ENCODE data around the gene FTO.

FTO gene

DNA sequence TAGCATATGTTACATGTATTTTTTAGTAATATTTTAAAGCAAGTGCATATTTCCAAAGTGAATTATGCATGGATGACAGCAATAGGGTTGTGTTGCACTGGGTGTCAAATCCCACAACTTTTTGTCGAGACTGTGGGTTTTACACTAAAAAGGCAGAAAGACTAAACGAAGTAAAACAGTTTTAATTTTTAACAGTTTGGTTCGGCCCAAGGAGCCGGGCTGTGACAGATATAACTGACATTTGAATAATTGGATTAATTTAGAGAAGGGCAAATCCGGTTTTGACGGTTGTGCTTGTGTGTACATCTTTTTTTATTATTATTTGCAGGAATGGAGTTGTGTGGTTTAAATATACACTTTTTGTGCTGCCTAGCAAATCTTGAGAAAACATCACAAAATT lies 263.6 kb downstream of the FTO start:
- no peak for DNase-seq (ENCODE audit: low read depth)

DNA sequence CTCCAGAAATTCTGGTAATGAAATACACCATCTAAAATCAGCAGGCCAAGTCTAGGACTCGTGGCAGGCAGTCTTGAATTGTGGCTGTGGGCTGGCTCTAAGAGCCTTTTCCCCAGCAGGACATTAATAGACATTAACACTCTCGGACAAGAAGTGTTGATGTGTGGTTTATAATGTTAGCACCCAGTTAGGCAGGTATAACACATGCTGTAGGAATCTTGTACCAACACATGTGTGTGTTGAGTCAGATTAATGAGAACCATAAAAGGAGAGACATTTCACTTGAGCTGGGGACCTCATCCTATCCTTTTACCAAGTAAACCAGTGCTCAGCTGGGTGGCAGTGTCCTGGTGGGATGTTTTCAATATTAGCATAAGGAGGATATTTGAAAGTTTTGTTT lies 264.5 kb downstream of the FTO start:
- no peak for DNase-seq (ENCODE audit: low read depth)

GRCh38 chr16:53968896-53969295 lies 264.9 kb downstream of the FTO start:
- DNase-seq (ENCODE audit: low read depth): no peak

- DNase-seq (ENCODE audit: low read depth): no peak
These were observed 267.7 kb downstream of the FTO start for GRCh38 chr16:53971616-53972015.

DNA sequence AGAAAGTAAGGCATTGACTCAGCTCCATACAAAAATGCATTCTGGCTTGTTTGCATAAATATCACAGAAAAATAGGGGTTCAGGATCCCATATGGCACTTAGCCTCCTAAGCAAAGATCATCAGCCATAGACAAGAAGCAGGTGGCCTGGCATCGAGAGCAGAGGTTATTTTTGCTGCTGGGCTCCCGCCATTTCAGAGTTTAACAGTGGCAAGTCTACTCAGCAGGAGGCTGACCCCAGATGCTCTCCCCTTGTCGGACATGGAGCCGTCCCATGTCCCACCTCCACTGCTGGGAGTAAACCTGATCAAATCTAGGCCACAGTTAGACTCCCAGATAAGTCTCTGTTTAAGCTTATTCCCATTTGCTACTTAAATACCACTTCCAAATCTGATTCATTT lies 269.1 kb downstream of the FTO start:
- DNase-seq (ENCODE audit: low read depth): no peak

DNA sequence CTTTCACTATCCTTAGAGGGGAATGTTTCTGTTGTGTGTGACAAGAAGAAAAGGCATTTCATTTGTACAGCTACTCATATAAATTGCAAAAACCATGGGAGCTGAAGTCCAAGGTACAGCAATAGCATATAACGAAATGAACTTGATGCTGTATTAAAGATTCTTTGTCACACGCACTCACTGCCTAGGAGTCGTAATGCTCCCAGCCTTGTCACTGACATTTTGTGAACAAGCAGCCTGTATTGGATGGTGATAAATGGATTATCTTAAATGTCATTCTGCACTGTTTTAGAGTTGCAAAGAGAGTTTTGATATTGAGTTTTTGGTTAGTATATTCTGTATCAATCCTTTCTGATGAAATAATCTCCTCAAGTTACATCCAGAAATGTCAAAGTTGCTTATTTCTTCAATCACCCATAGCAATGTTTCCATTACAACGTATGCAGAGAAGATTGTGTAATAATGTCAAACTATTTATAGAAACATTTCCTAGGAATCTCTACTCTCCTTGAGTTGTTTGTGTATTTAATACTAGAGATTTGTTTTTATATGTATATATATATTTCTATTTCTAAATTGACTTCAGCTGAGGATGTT lies 270.6 kb downstream of the FTO start:
- DNase-seq (ENCODE audit: low read depth): no peak

GRCh38 chr16:53980675-53981074 lies 276.7 kb downstream of the FTO start:
- no peak for DNase-seq (ENCODE audit: low read depth)

GRCh38 chr16:53982631-53983042 lies 278.7 kb downstream of the FTO start:
- DNase-seq (ENCODE audit: low read depth): no peak

- no peak for DNase-seq (ENCODE audit: low read depth)
These were observed 281.0 kb downstream of the FTO start for GRCh38 chr16:53984936-53985335.

DNA sequence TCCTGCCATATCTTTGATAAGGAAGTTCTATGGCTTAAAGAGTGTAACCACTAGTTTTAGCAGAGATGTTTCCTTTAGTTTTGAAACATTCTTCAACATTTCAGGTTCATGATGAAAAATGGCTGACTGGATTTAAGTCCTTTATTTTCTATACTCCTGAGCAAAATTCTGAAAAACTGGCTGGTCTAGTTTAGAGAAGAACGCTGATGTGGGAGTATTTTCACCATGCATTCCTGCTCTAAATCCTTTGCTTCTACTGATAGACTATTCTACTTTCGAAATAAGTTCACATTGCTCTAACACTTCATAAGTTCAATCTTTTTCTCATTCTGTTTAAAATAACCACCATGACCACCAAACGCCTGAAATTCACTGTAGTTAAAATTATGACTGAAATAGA lies 281.9 kb downstream of the FTO start:
- DNase-seq (ENCODE audit: low read depth): no peak

- no peak for DNase-seq (ENCODE audit: low read depth)
These were observed 282.8 kb downstream of the FTO start for GRCh38 chr16:53986793-53987192.

DNA sequence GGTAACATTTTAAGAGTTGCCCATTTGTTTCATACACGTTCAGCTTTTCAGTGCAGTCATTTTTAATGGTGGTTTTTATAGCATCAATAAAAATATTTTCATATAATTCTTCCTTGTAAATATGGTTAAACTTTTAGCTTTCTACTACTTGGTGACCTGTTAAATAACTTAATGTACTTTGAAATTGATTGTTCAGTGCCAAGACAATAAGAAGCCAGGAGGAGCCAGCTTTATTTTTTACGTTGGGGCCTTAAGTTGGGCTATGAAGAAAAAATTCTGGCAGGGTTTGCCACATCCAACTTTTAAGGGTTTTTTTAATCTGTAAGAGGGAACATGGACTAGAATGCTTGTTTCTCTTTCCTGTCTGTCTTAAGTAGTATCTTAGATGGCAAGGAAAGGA lies 284.2 kb downstream of the FTO start:
- DNase-seq (ENCODE audit: low read depth): no peak

- DNase-seq (ENCODE audit: low read depth): no peak
These were observed 285.6 kb downstream of the FTO start for GRCh38 chr16:53989597-53989996.

DNA sequence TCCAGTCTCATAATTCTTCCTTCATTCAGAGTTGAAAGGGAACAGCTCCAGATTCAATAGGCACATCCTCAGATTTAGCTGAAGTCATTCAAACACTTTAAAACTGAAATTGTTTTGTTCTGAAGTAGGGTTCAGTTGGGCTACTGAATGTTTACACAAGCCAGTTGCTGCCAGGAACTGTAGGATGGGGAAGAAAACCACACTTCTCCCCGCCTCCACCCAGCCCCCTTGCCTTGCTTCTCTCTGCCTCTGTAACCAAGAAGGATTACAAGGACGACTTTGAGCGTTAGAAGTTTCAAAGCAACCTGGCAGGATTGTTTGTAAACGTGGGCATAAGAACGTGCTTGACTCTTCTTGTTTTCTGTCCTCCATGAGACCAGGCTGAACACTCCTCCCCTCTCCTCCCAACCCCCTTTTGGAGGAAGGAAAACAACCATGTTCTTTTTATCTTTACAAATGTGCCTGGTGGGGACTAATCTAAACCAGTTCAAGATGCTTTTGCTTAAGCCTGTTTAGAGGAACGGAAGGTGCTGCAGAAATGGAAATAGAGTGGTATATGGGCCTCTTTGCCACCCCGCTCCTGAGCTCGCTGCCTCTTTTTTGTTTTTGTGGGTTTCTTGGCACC lies 287.9 kb downstream of the FTO start:
- DNase-seq (ENCODE audit: low read depth): no peak

DNA sequence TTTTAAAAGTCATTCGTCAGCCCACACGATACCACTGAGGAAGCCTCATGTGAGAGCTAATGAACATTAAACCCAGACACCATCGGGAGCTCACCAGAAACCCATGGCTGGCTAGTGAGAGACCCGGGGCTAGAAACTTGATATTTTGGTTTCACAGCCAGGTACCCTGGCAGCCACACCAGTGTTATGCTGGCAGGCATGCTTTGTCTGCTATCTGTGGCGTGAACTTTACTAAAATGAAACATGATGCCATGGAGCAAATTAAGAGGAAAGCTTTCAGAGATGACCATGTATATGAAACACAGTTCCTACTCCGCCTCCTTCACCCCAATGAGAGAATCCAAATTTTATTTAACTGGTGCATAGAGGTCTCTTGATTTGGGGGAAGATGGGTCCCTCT lies 291.4 kb downstream of the FTO start:
- DNase-seq (ENCODE audit: low read depth): no peak

DNA sequence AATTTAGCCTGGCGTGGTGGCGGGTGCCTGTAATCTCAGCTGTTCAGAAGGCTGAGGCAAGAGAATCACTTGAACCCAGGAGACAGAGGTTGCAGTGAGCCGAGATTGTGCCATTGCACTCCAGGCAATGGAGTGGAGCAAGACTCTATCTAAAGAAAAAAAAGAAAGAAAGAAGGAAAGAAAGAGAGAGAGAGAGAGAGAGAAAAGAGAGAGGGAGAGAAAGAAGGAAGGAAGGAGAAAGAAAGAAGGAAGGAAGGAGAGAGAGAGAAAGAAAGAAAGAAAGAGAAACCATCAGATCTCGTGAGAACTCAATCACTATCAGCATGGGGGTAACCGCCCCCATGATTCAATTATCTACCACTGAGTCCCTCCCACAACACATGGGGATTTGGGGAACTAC lies 293.0 kb downstream of the FTO start:
- DNase-seq (ENCODE audit: low read depth): no peak

DNA sequence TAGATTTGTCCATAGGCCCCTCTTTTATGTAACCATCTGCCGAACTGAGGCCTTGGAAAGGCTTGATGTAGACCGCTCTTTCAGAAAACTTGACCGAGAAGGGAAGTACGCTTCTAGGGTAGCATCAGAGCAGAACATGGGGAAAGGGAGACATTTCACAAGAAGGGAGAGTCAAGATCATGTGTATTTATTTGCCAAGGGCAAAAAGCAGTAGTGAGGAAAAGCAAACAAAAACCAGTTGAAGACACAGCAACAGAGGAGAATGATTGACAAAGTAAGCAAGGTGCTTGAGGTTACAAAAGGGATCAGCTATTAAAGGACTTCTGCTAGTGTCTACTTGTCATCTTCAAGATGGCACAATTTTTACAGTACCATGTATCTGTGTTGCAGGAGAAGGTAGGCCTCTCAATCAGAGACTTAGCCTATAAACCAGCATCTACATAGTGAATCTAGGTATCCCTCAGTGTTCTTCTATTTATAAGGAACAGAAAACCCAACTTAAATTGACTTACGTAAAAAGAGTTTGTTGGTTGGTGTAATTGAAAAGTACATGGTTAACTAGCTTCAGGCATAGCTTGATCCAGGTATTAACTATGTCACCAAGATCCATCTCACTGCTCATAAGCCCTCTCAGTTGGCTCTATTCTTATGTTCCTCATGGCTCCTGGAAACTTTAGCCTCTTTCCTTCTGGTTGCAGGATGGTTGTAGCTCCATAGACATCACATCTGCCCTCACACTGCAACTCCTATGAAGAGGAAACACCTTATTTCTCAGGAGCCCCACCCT lies 294.3 kb downstream of the FTO start:
- no peak for DNase-seq (ENCODE audit: low read depth)

DNA sequence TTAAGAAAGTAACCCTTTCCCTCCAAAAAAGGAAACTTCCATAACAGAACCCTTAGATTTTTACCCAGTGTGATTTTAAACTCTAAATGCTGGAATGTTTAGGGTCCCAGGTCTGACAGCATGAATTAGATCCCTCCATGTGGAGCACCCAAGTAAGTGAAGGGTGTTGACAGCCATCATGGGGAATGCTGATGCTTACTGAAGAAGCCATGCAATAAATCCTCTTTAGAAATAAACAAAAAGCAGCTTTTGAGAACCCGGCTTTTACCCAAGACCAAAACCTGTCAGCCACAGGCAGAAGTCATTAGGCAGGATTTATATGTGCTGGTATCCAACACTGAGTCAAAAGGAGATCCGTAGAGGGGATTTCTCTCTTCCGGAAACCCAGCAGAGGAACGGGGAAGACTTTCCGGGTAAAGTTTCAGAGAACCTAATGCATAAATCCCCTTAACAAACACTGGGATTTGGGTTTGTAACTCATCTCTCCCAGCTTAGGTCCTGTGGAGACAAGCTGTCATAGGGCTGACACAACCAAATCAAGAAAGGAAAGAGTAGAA lies 295.1 kb downstream of the FTO start:
- no peak for DNase-seq (ENCODE audit: low read depth)

DNA sequence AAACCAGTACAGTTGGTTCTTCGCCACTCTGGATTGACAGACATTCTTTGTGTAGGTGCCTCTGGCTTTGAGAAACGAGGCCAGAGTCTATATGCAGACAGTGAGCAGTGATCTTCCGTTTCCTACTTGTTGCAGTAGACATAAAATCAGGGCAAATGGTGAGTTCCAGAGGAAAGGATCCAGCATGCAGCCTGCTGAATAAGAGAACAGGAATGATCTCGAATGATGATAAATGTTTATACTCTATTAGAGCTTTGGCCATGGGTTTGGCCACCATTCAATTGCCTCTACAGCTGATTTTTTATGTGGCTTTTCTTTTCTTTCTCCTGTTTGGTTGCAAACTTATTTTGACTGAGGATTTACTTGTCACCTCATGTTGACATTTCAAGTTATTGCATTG lies 295.9 kb downstream of the FTO start:
- DNase-seq (ENCODE audit: low read depth): no peak

DNA sequence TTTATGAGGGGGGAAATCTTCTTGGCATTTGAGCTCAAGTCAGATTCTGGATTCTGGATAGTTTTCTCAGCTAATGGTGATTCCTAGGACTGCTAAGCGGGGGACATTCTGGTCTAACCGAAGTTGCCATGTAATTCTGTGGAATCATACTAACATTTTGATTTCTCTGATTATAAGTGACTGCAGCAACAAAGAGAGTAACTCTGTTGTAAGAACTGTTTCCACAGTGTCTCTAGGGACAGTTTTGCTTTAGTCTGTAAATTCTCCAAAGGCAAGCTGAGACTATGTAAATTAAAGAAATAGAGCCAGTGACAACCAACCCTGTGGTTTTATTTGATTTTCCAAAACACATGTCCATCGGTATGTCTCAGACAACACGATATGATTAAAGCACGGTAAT lies 296.4 kb downstream of the FTO start:
- DNase-seq (ENCODE audit: low read depth): no peak

GRCh38 chr16:54006693-54007092 lies 302.7 kb downstream of the FTO start:
- no peak for DNase-seq (ENCODE audit: low read depth)

GRCh38 chr16:54007504-54007903 lies 303.5 kb downstream of the FTO start:
- no peak for DNase-seq (ENCODE audit: low read depth)

- no peak for DNase-seq (ENCODE audit: low read depth)
These were observed 305.7 kb downstream of the FTO start for GRCh38 chr16:54009464-54010176.
